Effector CD8-positive, alpha-beta T cell (primary cell): Measurements from ENCODE around the gene INTS2.
"Not testable (repeated sequence)": the region's sequence is repeated elsewhere in the genome, so short reads cannot be mapped to it uniquely, and the experiment has no call there.

ENCODE experiments used
- DNase-seq: peaks from one replicate; lab custom pipeline; 2025; lab: John Stamatoyannopoulos, UW

INTS2 gene

DNA sequence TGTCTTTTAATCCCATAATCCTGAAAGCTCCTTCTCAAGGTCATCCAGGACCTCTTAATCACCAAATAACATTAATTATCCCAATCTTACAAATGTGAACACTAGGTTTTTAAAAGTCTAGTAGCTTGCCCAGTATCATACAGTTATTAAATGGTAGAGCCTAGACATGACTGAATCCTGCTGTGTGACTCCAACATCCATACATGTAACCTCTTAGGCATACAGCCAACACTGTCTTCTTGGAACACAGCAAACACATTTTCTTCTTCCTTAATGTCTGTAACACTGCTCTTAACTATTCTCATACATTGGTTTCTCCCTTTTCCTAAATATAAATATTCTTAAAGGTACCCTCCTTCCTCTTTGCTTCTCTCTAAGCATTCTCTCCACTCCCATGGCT is 78.1 kb downstream of the INTS2 start:
- no peak for DNase-seq

DNA sequence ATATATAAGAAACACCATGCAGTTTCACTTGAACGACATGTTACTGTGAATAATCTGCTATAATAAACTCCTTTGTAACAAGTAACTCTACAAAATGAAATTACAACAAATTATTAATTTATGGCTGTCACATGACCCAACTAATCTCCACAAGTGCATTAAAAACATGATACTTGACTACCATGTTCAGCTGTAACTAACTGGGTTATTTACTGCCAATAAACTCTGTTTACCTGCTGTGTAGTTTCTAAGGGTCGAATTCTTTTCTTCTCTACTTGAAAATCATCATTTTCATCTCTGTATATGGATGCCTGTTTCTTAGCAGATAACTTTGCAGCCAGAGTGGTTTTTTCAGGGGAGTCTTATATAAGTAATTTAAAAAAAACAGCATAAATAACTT is 78.9 kb downstream of the INTS2 start:
- DNase-seq: no peak

DNA sequence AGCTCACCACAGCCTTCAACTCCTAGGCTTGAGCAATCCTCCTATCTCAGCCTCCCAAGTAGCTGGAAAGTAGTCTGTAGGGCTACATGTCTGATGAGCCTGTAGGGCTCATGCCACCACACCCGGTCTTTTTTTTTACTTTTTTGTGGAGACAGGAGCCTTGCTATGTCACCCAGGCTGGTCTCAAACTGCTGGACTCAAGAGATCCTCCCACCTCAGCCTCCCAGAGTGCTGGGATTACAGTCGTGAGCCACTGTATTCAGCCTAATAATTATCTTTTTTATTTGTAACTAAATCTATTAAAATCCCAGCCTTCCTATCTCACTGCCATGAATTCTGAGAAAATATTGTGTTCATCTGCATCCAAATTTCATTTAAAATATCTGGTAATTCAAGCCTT is 79.5 kb downstream of the INTS2 start:
- DNase-seq: no peak

DNA sequence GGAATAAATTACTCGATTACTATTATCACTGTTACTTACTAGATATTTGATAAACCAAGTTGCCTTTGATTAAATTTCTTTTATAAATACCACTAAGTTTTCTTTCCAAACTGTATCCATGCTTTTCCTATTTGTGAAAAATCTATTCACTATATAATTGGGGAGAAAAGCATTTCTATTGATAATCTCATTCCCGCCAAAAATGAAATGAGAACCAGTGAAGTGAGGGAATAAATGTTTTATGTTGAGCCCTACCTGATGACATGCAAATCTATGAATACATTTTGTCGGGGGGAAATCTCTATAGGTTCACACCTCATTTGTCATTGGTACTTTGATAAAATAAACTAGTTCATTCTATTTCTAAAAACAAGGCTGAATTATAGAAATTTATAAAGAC is 80.1 kb downstream of the INTS2 start:
- no peak for DNase-seq

DNA sequence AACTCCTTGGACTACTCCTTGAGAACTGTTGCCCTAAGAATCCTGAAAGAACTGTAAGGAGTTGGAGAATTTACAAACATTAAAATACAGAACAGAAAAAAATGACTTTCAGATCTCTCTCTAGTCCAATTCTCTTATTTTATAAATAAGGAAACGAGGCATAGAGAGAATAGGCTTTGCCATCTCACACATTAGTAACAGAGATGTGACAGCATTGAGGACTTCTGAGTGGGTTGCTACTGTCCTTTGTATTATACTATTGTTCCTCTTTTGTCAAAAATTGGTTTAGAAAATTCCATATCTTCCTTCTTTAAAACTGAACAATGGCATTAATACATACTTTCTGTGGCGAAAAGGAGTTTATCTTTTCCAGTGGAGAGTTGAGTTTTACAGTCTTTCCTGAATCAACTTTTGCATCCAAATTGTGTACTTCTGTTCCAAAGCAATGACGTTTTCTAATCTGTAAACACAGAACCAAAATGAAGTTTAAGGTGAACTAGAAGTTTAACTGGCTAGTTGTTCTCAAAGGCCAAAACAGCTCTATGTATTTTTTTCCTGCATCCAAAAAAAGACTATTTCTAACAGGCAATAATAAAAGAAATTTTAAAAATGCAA is 80.9 kb downstream of the INTS2 start:
- DNase-seq: no peak

DNA sequence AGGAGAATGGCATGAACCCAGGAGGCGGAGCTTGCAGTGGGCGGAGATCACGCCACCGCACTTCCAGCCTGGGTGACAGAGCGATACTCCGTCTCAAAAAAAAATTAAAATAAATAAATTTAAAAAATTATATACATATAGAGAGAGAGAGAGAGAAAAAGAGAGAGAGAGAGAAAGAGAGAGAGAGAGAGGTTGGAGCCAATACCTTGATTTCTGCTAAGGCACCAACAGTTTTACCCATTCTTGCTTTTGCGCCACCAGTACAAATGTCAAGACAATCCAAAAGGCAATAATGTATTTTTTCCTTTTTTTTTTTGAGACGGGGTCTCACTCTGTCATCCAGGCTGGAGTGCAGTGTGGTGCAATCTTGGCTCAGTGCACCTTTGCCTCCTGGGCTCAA is 81.7 kb downstream of the INTS2 start:
- no peak for DNase-seq

DNA sequence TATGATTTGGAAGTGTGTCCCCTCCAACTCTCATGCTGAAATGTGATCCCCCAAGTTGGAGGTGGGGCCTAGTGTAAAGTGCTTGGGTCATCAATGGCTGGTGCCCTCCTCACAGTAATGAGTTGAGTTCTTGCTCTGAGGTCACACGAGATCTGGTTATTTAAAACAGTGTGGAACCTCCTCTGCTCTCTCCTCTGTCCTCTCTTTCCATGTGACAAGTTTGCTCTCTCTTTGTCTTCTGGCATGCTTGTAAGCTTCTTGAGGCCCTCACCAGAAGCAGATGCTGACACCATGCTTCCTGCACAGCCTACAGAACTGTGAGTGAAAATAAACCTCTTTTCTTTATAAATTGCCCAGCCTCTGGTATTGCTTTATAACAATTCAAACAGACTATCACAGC is 84.3 kb downstream of the INTS2 start:
- DNase-seq: no peak

DNA sequence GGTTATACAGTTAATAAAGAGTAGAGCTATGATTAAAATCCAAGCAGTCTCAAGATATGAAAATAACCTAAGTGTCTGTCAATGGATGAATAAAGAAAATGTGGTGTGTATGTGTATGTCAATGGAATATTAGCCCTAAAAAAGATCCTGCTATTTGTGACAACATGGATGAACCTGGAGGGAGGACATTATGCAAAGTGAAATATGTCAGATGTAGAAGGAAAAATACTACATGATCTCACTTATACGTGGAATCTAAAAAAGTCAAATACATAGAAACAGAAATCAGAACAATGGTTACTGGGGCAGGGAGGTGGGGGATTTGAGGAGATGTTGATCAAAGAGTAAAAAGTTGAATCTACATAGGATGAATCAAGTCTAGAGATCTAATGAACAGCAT is 84.9 kb downstream of the INTS2 start:
- no peak for DNase-seq

DNA sequence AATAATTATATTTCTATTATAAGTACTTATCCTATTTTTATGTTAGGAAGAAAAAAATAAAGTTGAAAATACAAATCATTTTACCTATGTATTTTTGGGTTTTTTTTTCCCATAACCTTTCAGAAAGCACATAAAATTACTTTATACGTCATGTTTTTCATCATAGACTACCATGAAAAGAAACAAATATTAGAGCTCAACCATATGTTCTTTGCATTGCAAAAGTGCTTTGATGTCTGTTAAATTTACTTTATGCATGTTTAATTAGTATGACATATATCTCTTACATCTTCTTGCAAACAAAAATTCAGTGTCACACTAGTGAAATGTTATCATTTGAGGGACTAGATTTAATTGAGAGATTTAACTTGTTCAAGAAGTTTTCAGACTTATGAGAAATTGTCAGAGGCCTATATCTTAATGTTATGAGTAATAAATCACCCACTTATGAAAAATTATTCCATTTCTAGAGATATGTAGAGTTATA is 88.4 kb downstream of the INTS2 start:
- no peak for DNase-seq

DNA sequence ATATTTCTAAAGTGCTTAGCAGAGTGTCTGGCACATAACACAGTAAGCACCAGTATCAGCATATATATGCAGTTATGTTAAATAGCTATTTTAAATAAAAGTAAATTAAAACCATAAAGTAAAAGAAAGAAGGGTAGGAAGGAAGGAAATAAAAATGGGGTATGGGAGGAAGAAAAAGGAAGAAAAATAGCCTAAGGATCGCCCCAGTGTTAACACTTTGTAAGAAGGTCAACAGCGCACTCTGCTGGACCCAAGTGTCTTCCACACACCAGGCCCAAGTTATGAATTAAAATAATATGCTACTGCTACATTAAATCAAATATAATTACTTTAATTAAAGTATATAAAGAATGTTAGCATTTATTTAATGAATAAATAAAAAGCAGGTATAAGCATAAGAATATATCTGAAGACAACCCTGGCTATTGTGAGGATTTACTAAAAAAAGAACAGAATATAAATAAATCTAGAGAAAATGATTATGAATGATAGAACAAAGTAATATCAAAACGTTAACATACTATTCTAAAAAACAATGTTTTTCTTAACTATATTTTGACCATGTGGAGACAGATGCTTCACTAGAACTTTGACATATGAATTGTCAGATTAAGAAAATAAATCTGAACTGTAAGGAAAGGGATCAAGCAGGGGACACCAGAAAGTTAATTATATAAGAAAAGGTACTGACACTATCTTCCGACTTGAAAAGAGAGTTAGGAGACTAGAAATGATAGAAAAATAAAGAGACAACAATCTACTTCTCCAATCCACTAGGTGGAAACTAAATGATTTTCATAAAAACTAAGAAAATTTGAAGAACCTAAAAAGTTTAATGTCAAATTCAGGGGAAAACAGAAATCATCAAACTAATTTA is 90.4 kb downstream of the INTS2 start:
- no peak for DNase-seq

DNA sequence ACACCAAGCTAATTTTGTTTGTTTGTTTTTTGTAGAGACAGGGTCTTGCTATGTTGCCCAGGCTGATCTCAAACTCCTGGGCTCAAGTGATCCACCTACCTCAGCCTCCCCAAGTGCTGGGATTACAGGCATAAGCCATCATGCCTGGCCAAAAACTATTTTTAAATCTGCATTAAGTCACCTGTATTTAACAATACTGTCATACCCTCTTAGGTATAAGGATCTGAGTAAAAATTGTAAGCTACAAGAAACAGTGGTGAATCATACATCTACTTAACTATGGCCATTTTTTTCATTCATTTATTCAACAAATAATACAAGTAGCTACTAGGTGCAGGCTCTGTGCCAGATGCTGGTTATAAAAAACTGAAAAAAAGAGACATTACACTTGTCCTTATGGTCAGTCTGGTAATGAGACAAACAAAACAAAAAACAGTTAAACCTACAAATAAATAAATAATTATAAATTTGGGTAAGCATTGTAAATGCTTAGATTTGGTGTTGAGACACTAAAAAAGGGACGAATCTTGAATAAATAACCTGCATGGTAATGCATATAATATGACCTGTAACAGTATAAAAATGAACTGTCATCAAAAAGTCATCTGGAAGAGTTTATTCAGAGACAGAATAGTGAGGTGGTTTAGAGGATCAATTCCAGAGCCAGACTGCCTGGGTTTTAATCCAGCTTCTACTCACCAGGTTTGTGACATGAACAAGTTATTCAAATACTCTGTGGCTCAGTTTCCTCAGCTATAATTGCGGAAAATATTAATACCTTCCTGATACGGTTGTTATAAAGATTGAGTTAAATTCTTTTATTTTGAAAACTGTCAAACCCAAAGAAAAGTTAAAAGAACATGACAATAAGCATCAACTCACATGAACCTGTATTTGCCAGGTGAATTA is 91.3 kb downstream of the INTS2 start:
- DNase-seq: no peak

DNA sequence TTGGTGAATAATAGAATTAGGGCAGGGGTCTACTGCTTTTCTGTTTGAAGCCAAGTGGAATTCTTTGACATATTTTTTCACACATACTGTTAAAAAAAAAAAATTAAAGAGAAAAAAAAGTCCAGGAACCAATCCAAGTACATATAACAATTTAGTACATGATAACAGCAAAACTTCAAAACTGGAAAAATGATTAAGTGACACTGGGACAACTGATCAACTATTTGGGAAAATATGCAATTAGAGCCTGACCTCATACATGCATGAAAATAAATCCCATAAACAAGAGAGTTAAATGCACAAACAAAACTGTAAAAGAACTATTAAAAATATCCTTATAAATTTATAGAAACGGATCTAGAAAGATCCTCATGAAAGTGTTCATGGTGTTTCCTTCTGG is 92.2 kb downstream of the INTS2 start:
- DNase-seq: no peak

DNA sequence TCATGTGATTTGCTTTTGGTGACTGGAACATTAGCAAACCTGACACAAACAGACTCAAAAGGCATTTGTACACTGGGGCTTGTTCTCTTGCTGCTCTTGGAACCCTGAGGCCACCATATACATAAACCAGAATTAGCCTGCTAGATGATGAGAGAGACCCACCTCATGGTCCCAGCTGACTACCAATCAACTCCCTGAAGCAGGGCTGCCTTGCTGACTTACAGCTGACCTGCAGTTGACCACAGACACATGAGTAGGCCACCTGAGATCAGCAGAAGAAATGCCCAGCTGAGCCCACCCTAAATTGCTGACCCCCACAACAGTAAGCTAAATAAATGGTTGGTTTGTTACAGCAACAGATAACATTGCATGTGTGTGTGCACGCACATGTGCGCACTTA is 93.2 kb downstream of the INTS2 start:
- DNase-seq: no peak

DNA sequence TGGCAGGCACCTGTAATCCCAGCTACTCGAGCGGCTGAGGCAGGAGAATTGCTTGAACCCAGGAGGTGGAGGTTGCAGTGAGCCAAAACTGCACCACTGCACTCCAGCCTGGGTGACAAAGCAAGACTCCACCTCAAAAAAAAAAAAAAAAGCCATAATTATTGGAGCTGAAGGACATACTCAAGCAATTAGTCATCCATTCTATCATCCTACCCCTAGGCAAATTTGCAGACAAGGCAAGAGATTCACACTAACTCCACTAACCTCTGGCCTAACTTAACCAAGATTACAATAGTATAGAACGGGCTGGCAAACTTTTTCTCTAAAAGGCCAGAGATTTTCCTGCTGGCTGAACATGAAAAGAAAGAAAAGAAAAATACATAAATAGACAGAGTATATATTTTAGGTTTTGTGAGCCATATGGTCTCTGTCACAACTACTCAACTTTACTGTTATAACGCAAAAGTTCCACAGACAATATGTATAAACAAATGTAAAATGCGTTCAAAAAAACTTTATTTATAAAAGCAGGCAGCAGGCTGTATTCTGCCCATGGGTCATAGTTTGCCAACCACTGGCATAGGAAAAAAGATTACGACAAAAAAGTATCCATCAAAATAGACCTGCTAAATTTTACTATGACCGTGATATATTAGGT is 94.1 kb downstream of the INTS2 start:
- no peak for DNase-seq

DNA sequence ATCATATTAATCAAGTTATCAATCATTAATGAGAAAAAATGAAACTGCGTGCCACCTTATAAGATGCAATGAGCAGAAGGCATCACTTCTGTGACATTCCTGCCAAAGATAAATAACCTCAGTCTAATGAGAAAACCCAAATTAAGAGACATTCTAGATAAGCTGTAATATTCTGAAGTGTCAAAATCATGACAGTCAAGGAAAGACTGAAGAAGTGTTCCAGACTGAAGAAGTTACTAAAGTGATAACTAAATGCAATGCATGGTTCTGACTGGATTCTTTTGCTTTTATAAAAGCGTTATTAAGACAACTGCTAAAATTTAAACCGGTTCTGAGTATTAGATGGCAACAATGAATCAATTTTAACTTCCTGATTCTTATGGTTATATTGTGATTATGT is 95.3 kb downstream of the INTS2 start:
- DNase-seq: no peak

DNA sequence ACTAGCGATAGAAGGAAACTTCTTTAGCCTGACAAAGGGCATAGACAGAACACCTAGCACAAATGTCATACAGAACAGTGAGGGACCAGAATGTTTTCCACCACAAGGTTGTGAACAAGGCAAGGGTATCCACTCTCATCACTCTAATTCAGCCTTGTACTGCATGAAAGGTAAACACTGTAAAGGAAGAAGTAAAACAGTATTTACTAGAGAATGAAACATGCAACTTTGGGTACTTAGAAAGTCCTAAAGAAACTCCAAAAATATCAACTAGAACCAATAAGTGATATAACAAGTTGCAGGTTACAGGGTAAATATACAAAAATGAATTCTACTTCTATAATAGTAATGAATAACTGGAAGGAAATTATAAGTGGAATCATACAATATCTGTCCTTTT is 96.7 kb downstream of the INTS2 start:
- no peak for DNase-seq

DNA sequence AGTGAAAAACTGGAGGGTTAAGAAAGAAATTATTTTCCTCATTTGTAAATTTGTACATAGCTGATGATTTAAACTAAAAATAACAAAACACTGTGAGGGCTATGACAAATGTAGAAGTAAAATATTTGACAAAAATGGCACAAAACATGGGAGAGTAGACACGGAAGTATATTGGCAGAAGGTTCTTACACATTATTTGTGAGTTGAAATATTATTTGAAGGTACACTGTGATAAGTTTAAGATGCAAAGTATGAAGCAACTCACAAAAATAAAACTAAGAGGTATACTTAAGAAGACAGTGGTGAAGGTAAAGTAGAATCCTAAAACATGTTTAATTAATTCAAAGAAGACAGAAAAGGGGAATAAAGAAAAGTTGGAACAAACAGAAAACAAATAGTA is 99.1 kb downstream of the INTS2 start:
- DNase-seq: no peak

DNA sequence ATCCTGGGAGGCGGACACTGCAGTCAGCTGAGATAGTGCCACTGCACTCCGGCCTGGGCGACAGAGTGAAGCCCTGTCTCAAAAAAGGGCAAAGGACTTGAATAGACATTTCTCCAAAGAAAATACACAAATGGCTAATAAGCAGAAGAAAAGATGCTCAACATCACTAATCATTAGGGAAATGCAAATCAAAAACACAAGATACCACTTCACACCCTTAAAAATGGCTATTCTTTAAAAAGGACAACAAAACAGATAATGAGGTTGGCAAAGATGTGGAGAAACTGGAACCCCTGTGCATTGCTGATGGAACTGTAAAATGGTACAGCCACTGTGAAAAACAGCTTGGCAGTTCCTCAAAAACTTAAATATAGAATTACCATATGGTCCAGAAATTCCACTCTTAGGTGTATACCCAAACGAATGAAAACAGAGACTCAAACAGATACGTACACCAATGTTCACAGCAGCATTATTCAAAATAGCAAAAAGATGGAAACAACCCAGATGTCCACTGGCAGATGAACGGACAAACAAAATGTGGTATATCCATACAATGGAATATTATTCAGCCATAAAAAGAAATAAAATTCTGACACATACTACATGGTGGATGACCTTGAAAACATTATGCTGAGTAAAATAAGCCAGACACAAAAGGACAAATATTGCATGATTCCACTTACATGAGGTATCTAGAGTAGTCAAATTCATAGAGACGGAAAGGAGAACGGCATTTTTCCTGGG is 100.0 kb downstream of the INTS2 start:
- DNase-seq: no peak

DNA sequence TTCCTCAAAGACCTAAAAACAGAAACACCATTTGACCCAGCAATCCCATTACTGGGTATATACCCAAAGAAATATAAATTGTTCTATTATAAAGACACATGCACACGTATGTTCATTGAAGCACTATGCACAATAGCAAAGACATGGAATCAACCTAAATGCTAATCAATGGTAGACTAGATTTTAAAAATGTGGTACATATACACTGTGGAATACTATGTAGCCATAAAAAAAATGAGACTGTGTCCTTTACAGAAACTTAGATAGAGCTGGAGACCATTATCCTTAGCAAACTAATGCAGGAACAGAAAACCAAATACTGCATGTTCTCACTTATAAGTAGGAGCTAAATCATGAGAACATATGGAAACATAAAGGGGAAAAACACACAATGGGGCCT is 100.9 kb downstream of the INTS2 start:
- not testable (repeated sequence) for DNase-seq

DNA sequence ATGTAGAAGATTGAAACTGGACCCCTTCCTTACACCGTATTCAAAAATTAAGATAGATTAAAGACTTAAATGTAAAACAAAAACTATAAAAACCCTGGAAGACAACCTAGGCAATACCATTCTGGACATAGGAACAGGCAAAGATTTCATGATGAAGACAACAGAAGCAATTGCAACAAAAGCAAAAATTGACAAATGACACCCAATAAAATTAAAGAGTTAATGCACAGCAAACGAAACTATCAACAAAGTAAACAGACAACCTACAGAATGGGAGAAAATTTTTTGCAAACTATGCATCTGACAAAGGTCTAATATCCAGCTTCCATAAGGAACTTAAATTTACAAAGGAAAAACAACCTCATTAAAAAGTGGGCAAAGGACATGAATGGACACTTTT is 101.6 kb downstream of the INTS2 start:
- not testable (repeated sequence) for DNase-seq

DNA sequence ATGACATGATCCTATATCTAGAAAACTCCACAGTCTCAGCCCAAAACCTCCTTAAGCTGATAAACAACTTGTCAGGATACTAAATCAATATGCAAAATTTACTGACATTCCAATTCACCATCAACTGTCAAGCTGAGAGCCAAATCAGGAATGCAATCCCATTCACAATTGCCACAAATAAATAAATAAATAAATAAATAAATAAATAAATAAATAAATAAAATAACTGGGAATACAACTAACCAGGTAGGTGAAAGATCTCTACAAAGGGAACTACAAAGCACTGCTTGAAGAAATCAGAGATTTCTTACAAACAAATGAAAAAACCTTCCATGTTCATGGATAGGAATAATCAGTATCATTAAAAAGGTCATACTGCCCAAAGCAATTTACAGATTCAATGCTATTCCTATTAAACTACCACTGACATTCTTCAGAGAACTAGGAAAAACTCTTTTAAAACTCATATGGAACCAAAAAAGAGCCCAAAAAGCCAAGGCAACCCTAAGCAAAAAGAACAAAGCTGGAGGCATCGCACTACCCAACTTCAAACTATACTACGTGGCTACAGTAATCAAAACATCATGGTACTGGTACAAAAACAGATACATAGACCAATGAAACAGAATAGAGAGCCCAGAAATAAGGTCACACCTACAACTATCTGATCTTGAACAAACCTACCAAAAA is 102.2 kb downstream of the INTS2 start:
- no peak for DNase-seq
